HPDE6-E6E7 (cell line): ENCODE results near the gene CHST15.
"Not testable (repeated sequence)": the region's sequence is repeated elsewhere in the genome, so short reads cannot be mapped to it uniquely, and the experiment has no call there.

ENCODE experiments used
- DNase-seq: peaks from one replicate; pipeline ENCODE4 v3.0.0; 2011; ENCODE audit warnings: missing footprints; ENCODE audit errors: extremely low spot score

Gene CHST15

GRCh38 chr10:124098575-124098974, 5.2 kb upstream of the CHST15 start:
- DNase-seq, result no peak

GRCh38 chr10:124097883-124098282, 4.5 kb upstream of the CHST15 start:
- DNase-seq, result no peak

DNA sequence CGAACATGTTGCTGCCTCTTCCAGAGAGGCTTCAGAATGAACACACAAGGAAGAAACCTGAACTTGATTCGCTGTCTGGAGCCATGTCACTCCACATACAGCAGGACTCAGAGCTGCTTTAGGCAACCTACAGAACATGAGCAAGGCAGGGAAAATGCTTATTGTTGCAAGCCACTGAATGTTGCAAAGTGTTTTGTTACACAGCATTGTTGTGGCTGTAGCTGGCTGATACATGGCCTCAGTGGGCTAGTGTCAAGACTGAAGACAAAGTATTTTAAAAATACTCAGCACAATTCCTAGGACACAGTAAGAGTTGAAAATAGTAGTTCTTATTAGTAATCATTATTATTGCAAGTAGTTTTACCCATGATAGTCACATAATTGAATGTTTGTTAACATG, 3.1 kb upstream of the CHST15 start:
- DNase-seq, result no peak

DNA sequence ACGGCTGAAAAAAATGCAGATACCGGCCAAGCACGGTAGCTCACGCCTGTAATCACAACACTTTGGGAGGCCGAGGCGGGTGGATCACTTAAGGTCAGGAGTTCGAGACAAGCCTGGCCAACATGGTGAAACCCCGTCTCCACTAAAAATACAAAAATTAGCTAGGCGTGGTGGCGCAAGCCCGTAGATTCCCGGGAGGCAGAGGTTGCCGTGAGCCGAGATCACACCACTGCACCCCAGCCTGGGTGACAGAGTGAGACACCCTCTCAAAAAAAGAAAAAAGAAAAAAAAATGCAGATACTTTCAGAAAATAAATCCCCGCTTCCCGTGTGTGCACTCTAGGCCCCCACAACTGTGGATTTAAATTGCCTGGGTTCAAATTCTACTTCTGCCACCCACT, 2.4 kb upstream of the CHST15 start:
- DNase-seq, result not testable (repeated sequence)

DNA sequence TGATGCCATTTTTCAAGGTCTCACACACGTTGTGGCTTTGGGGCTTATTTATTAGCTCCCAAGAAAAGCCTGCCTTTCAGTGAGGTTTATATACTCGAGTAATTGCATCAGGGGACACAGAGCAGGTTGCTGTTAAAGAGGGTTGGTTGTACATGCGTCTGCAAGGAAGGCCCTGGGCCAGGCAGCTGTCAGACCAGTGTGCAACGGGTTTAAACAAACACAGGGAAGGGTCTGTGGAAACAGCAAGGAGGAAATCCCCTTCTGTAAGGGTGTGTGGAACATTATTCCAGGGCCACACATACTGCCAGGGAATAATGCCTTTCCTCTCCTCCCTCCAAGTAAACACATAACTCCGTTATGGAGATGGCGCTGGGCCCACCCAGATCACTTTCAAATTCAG, 1.7 kb upstream of the CHST15 start:
- no peak for DNase-seq

- DNase-seq, result no peak
Measured at GRCh38 chr10:124094419-124094785, 1.0 kb upstream of the CHST15 start.

GRCh38 chr10:124093774-124094418, 498 bp upstream of the CHST15 start:
- DNase-seq, result not testable (repeated sequence)

GRCh38 chr10:124092250-124092859, 1.0 kb downstream of the CHST15 start:
- no peak for DNase-seq

DNA sequence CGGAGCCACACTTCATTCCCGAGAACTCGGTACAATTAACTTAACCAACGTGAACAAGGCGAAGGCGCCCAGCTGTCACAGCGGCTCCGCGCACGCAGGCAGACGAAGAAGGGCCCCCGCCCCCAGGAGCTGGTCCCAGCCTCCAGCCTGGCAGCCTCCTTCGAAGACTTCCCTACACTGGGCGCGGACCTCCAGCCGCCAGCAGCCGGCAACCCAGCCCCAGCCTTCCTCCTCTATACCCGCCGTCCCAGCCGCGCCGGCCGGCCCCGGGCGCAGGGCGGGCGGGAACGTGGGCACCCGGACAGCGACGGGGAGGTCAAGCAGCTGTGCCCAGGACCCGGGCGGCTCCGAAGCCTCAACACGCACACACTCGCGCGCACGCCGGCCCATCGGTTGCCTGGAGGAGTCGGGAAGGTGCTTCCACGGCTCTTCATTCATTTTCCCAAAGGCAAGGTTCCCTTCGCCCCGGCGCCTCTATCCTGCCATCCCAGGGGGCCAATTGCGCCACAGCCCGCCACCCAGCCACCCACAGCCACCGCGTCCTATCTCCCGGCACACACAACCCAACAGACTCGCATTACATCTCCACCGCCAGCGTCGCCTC, 1.6 kb downstream of the CHST15 start:
- DNase-seq, result no peak

DNA sequence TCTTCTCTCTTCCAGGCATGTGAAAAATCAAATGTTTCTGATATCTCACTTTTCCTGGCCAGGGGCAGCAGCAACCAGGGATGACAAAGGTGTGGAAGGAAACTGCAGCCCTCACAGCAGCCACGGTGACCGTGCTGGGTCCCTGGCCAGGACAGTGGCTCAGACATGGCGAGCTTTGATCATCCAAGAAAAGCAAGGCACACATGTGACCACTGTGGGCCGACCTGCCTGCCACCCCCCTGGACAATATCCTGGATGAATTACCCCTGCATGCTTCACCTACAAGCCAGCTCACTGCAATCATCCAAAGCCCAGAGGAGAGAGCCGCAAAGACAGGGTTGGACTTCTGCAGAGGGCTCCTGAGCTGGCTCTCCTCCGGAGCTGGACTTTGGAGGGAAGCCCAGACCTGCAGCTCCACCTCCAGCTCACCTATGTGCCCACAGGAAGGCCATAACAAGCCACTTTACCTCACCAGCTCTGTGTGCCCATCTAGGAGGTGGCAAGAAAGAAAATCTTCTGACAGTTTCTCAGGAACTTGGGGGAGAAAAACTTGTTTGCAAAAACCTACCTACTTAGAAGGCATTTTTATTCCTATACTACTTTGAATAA, 2.7 kb downstream of the CHST15 start:
- DNase-seq, result no peak

DNA sequence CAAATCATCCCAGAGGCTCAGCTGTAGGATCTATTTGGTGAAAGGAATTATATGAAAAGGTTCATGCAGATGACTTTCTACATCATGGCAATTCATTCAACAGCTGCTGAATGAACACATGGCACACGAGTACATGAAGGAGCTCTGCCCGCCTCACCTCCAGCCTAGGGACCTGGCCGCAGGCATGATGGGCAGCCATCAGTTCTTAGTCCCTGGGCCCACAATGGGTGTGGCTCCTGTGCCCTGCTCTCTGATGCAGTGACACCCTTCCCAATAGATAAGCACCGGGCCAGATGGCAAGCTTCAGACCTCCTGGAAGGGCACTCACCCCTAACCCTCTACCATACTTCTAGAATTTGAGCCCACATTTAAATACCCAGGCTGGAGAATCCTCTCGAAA, 3.5 kb downstream of the CHST15 start:
- DNase-seq, result no peak

- no peak for DNase-seq
Measured at GRCh38 chr10:124088915-124089314, 4.5 kb downstream of the CHST15 start.

DNA sequence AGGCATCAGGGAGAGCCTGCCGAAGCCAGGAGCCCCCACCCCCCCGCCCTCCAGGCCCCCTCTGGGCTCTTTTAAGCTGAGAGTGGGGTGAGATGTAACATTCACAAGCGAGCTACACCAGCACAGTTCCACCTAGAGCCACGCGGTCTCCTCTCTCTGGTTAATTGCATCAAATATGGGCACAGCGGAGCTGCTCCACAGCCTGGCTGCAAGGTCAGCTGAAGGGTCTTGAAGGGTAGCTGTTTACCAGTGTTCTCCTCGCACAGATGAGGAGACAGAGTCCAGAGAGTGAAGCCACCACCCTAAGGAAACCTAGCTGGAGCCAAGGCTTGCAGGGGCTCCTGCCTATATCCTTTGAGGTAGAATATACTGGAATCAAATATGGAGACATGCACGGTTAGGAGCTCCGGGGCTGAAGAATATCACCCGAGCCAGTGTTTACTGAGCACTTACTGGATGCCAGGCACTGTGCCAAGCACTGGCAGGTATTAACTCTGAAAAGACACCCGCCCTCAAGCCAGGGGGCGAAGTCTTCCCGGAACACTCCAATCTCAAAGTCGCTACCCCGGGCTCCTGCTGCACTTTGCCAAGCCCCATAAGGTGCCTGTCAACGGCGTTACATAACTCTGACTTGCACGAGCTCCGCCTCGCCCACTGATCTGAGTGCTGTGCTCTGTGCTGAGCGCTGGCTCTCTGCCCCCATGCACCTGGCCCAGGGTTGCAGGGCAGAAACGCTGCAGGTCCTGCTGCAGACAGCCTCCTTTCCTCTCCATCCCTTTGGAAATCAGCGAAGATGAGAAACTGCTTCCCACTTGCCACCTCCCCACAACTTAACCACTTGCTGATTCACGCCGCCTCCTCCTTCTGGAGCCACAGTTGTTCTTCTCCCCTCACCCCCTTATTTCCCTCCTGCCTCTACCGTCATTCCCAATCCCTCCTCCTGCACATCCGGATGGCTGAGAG, 5.4 kb downstream of the CHST15 start:
- no peak for DNase-seq

DNA sequence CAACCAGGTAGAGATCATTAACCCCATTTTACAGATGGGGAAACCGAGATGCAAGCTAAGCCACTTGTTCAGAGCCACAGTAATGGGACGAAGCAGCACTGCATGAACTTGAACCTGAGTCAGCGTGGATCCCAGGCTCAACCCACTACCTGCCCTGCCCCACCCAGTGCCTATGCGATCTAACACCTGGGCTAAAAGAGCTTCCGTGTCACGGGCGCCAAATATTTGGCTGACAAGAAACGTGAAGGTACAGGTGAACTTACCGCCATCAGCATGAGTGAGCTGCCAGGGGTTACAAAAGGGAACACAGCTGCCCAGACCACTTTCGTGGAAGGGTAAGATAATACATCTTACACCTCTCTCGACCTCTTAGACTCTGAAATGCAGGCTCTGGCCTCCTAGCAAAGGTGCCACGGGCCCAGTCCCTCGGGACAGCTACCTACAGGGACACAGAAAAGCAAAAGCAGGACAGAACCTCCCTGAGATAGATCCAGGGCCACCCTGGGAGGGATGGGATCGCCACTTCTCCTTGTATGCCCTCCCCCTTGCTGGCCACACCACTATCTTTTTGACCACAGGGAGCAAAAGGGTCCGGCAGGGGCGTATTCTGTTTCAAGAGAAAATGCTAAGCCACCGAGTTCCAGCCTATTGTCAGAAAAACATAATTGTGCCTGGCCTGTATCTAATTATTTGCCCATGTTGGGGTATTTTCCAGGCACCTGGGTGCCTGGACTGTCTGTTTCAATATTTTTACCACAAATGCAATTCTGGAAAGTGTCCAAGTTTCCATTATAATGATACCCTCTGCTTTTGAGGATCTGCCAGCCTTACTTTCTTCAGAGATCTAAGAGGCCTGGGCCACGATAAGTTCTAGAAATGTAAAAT, 6.4 kb downstream of the CHST15 start:
- DNase-seq, result no peak

GRCh38 chr10:124086097-124086710, 7.2 kb downstream of the CHST15 start:
- no peak for DNase-seq

DNA sequence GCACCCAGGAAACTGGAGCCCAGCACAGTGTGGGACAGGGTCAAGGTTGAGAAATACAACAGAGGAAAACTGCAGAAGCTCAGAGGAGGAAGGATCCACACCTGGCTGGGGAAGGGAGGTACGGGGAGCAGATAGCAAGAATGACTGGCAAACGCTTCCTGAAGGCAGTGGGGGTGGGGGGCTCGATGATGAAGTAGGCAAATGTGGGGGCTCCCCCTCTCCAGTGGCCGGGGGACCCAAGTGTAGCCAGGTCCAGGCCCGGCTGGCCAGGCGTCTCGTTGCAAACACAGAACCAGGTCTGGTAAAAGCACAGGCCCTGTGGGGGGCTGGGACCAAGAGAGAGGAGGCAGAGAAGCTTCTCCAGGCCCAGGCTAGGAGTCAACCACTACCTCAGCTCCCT, 7.7 kb downstream of the CHST15 start:
- no peak for DNase-seq

GRCh38 chr10:124084708-124085107, 8.7 kb downstream of the CHST15 start:
- DNase-seq, result no peak

- DNase-seq, result no peak
Measured at GRCh38 chr10:124083740-124084397, 9.5 kb downstream of the CHST15 start.

DNA sequence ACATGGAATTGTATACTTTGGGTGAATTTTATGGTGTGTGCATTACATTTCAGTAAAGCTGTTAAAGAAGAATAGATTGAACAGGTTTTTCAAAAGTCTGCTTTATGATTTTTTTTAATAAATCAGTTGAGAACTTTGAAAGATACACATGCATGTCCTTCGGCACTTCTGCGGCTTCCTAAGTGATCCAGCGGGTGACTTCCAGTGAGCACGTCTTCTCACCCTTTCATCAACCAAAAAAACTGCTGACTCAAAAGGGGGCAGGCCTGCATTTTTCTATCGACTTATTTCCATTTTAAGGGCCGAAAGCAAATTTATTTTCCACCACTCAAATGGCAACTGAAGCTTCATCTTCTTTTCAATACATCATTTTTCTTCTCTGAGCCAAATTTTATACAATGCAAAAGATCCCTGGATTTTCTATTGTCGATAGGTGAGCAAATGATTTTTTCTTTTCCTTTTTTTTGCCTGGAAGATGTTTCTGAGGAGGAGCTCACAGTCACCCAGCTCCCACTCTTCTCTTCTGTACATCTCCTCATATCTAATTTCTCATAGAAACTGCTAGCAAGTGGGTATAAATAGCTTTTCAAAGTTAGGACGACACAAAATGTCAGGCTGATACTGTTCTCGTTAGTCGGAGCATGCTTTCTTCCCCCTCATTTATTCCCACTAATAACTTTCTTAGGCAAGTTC, 10.2 kb downstream of the CHST15 start:
- DNase-seq, result no peak
